ENCODE measurements around the gene TRIM14. TPM values are rescaled to one million over a fixed set of nuclear protein-coding genes. Genes with fewer than 3 reads are reported as not detected.

TRIM14 gene
- total RNA-seq, 1 donor from 2014 or later = 41.5 TPM

- peaks cover 28% of the 10 kb centered on the region for H3K4me1 Mint-ChIP-seq (ENCODE audit: low read depth)
- no peaks in the 10 kb centered on the region for H3K27me3 Mint-ChIP-seq (ENCODE audit: low read depth)
- intact Hi-C loops (cut with micrococcal nuclease) = loop anchor here (1.0 to 5.0 kb wide), 2 partner anchors 11 to 58 kb away; partner anchors contain the start of gene NANS
- DNase-seq (ENCODE audit: low spot score) = peak; percentile 39
- H3K4me3 Mint-ChIP-seq (ENCODE audit: low read depth) = peak overlapping the region; percentile 84
- peaks cover 41% of the 10 kb centered on the region for H3K36me3 Mint-ChIP-seq (ENCODE audit: low read depth)
- peak overlapping the region; percentile 86 for H3K27ac Mint-ChIP-seq
- H3K9me3 Mint-ChIP-seq = peaks cover 6% of the 10 kb centered on the region
Observed at GRCh38 chr9:98045234-98046179, 73.5 kb downstream of the TRIM14 start.

- H3K27me3 Mint-ChIP-seq (ENCODE audit: low read depth) = no peaks in the 10 kb centered on the region
- intact Hi-C loops (cut with micrococcal nuclease) = no loop called here
- H3K4me3 Mint-ChIP-seq (ENCODE audit: low read depth) = no peak overlapping the region
- peaks cover 6% of the 10 kb centered on the region for H3K9me3 Mint-ChIP-seq
- peaks cover 20% of the 10 kb centered on the region for H3K4me1 Mint-ChIP-seq (ENCODE audit: low read depth)
- DNase-seq (ENCODE audit: low spot score) = no peak
- no peak overlapping the region for H3K27ac Mint-ChIP-seq
- H3K36me3 Mint-ChIP-seq (ENCODE audit: low read depth) = peaks cover 35% of the 10 kb centered on the region
Observed at GRCh38 chr9:98043915-98044314, 75.1 kb downstream of the TRIM14 start.

GRCh38 chr9:98040212-98040611 is 78.8 kb downstream of the TRIM14 start:
- intact Hi-C loops (cut with micrococcal nuclease) = no loop called here
- peaks cover 4% of the 10 kb centered on the region for H3K9me3 Mint-ChIP-seq
- H3K4me1 Mint-ChIP-seq (ENCODE audit: low read depth) = peaks cover 5% of the 10 kb centered on the region
- no peak overlapping the region for H3K4me3 Mint-ChIP-seq (ENCODE audit: low read depth)
- peaks cover 4% of the 10 kb centered on the region for H3K36me3 Mint-ChIP-seq (ENCODE audit: low read depth)
- H3K27me3 Mint-ChIP-seq (ENCODE audit: low read depth) = no peaks in the 10 kb centered on the region
- DNase-seq (ENCODE audit: low spot score) = no peak
- H3K27ac Mint-ChIP-seq = no peak overlapping the region

- Mint-ChIP-seq H3K4me1 (ENCODE audit: low read depth) (peaks cover 4% of the 10 kb centered on the region), H3K36me3 (ENCODE audit: low read depth) (no peaks in the 10 kb centered on the region), H3K9me3 (no peaks in the 10 kb centered on the region), H3K27ac (no peak overlapping the region), H3K4me3 (ENCODE audit: low read depth) (no peak overlapping the region), H3K27me3 (ENCODE audit: low read depth) (no peaks in the 10 kb centered on the region)
- no peak for DNase-seq (ENCODE audit: low spot score)
- intact Hi-C loops (cut with micrococcal nuclease) = no loop called here
Observed at GRCh38 chr9:98039607-98040017, 79.4 kb downstream of the TRIM14 start.

- Mint-ChIP-seq H3K36me3 (ENCODE audit: low read depth) (no peaks in the 10 kb centered on the region), H3K27me3 (ENCODE audit: low read depth) (no peaks in the 10 kb centered on the region), H3K9me3 (no peaks in the 10 kb centered on the region), H3K4me3 (ENCODE audit: low read depth) (no peak overlapping the region), H3K4me1 (ENCODE audit: low read depth) (peaks cover 7% of the 10 kb centered on the region), H3K27ac (no peak overlapping the region)
- intact Hi-C loops (cut with micrococcal nuclease) = no loop called here
- DNase-seq (ENCODE audit: low spot score) = no peak
Observed at GRCh38 chr9:98038958-98039357, 80.1 kb downstream of the TRIM14 start.

GRCh38 chr9:98037357-98037756 is 81.7 kb downstream of the TRIM14 start:
- Mint-ChIP-seq H3K27ac (no peak overlapping the region), H3K9me3 (no peaks in the 10 kb centered on the region), H3K27me3 (ENCODE audit: low read depth) (no peaks in the 10 kb centered on the region), H3K4me3 (ENCODE audit: low read depth) (no peak overlapping the region), H3K36me3 (ENCODE audit: low read depth) (no peaks in the 10 kb centered on the region), H3K4me1 (ENCODE audit: low read depth) (peaks cover 6% of the 10 kb centered on the region)
- intact Hi-C loops (cut with micrococcal nuclease) = no loop called here
- no peak for DNase-seq (ENCODE audit: low spot score)

- intact Hi-C loops (cut with micrococcal nuclease) = loop anchor here (1.0 to 2.0 kb wide), 2 partner anchors 112 to 324 kb away; no protein-coding TSS in a partner anchor
- no peaks in the 10 kb centered on the region for H3K36me3 Mint-ChIP-seq (ENCODE audit: low read depth)
- H3K4me1 Mint-ChIP-seq (ENCODE audit: low read depth) = peaks cover 7% of the 10 kb centered on the region
- peak; percentile 78 for DNase-seq (ENCODE audit: low spot score)
- H3K27ac Mint-ChIP-seq = peak overlapping the region; percentile 67
- no peaks in the 10 kb centered on the region for H3K9me3 Mint-ChIP-seq
- no peaks in the 10 kb centered on the region for H3K27me3 Mint-ChIP-seq (ENCODE audit: low read depth)
- H3K4me3 Mint-ChIP-seq (ENCODE audit: low read depth) = no peak overlapping the region
Observed at GRCh38 chr9:98034593-98035546, 84.2 kb downstream of the TRIM14 start.

- no peak for DNase-seq (ENCODE audit: low spot score)
- Mint-ChIP-seq H3K27me3 (ENCODE audit: low read depth) (no peaks in the 10 kb centered on the region), H3K4me1 (ENCODE audit: low read depth) (peaks cover 7% of the 10 kb centered on the region), H3K36me3 (ENCODE audit: low read depth) (no peaks in the 10 kb centered on the region), H3K27ac (no peak overlapping the region), H3K9me3 (no peaks in the 10 kb centered on the region), H3K4me3 (ENCODE audit: low read depth) (no peak overlapping the region)
- intact Hi-C loops (cut with micrococcal nuclease) = no loop called here
Observed at GRCh38 chr9:98031935-98032334, 87.1 kb downstream of the TRIM14 start.

GRCh38 chr9:98031169-98031568 is 87.9 kb downstream of the TRIM14 start:
- H3K4me3 Mint-ChIP-seq (ENCODE audit: low read depth) = no peak overlapping the region
- no peaks in the 10 kb centered on the region for H3K36me3 Mint-ChIP-seq (ENCODE audit: low read depth)
- H3K27ac Mint-ChIP-seq = no peak overlapping the region
- no peaks in the 10 kb centered on the region for H3K9me3 Mint-ChIP-seq
- H3K4me1 Mint-ChIP-seq (ENCODE audit: low read depth) = peaks cover 7% of the 10 kb centered on the region
- H3K27me3 Mint-ChIP-seq (ENCODE audit: low read depth) = no peaks in the 10 kb centered on the region
- no peak for DNase-seq (ENCODE audit: low spot score)
- intact Hi-C loops (cut with micrococcal nuclease) = no loop called here

GRCh38 chr9:98024702-98025101 is 94.3 kb downstream of the TRIM14 start:
- Mint-ChIP-seq H3K4me1 (ENCODE audit: low read depth) (no peaks in the 10 kb centered on the region), H3K27ac (no peak overlapping the region), H3K27me3 (ENCODE audit: low read depth) (no peaks in the 10 kb centered on the region), H3K4me3 (ENCODE audit: low read depth) (no peak overlapping the region), H3K36me3 (ENCODE audit: low read depth) (peaks cover 12% of the 10 kb centered on the region), H3K9me3 (no peaks in the 10 kb centered on the region)
- no peak for DNase-seq (ENCODE audit: low spot score)
- intact Hi-C loops (cut with micrococcal nuclease) = no loop called here

GRCh38 chr9:98022447-98022846 is 96.6 kb downstream of the TRIM14 start:
- H3K36me3 Mint-ChIP-seq (ENCODE audit: low read depth) = peaks cover 25% of the 10 kb centered on the region
- no peak for DNase-seq (ENCODE audit: low spot score)
- no peak overlapping the region for H3K27ac Mint-ChIP-seq
- intact Hi-C loops (cut with micrococcal nuclease) = no loop called here
- H3K9me3 Mint-ChIP-seq = no peaks in the 10 kb centered on the region
- no peaks in the 10 kb centered on the region for H3K4me1 Mint-ChIP-seq (ENCODE audit: low read depth)
- H3K27me3 Mint-ChIP-seq (ENCODE audit: low read depth) = no peaks in the 10 kb centered on the region
- H3K4me3 Mint-ChIP-seq (ENCODE audit: low read depth) = no peak overlapping the region

GRCh38 chr9:98021306-98022040 is 97.5 kb downstream of the TRIM14 start:
- DNase-seq (ENCODE audit: low spot score) = no peak
- Mint-ChIP-seq H3K27ac (no peak overlapping the region), H3K4me1 (ENCODE audit: low read depth) (no peaks in the 10 kb centered on the region)

More at GRCh38 chr9:98021306-98022040, 97.5 kb downstream of the TRIM14 start:
- Mint-ChIP-seq H3K9me3 (no peaks in the 10 kb centered on the region), H3K27me3 (ENCODE audit: low read depth) (no peaks in the 10 kb centered on the region), H3K36me3 (ENCODE audit: low read depth) (peaks cover 35% of the 10 kb centered on the region), H3K4me3 (ENCODE audit: low read depth) (no peak overlapping the region)
- intact Hi-C loops (cut with micrococcal nuclease) = no loop called here

Data from activated T-helper 2 cell treated with anti-CD3 and anti-CD28 coated beads, Interferon-gamma antibody, Interleukin-2, Interleukin-4, amounts not matched to agents 10 μg/mL and 5 μg/mL and 100 μg/mL, durations not matched to agents 14 hours and 24 hours and 36 hours (primary cell).